Measurements from ENCODE around the gene CLIC4. TPM values are rescaled to one million over a fixed set of nuclear protein-coding genes. Genes with fewer than 3 reads are reported as not detected.

CLIC4 gene
- total and polyA plus RNA-seq, 9 of the 15 experiments (the other 6 are each of a cell fraction or from before 2014, with no cell fraction given): 16.0 to 67.5 (median 38.4) TPM

GRCh38 chr1:24708938-24709337, 36.3 kb upstream of the CLIC4 start:
- ATAC-seq (no peak), FAIRE-seq (no peak), DNase-seq (ENCODE audit: extremely low read depth in 1 of 4, low spot score in 3 of 4) (peak in 2 of 4 experiments; percentile 3 to 4)
- H3K27ac ChIP-seq (ENCODE audit: extremely low read depth, low read depth, low read length): no peak overlapping the region
- POLR2A ChIA-PET: interaction anchor here (1.3 to 2.5 kb wide), 2 partner anchors 8 to 36 kb away, joined by 3 to 11 read pairs; partner anchors contain the start of gene CLIC4
- H3K4me3 ChIP-seq: no peak overlapping the region
- no peak for TF ChIP-seq HNRNPL (IDR thresholded peaks at IDR 0.05; ENCODE audit: low read depth, low read length)
- no peak for TF ChIP-seq KAT7 (CRISPR knock-in tag; IDR thresholded peaks at IDR 0.05; ENCODE audit: borderline replicate concordance)
- no peak for TF ChIP-seq GATAD2B (IDR thresholded peaks at IDR 0.05; ENCODE audit: borderline replicate concordance)
- no peaks in the 10 kb centered on the region for H3K27me3 ChIP-seq (ENCODE audit: control insufficient read depth in 2 of 2, insufficient read depth in 2 of 2, low read length in 2 of 2)
- in situ Hi-C loops (cut with MboI) (no loop called here), intact Hi-C loops (cut with micrococcal nuclease) (no loop called here)
- H4K20me1 ChIP-seq (replicated peaks; ENCODE audit: control insufficient read depth, insufficient read depth, low read length): no peaks in the 10 kb centered on the region
- no peaks in the 10 kb centered on the region for H3K36me3 ChIP-seq (ENCODE audit: control insufficient read depth, insufficient read depth, low read length)
- no peaks in the 10 kb centered on the region for H3K9me3 ChIP-seq (replicated peaks; ENCODE audit: control insufficient read depth, insufficient read depth, low read depth, low read length)
- no peaks in the 10 kb centered on the region for H3K9me1 ChIP-seq (ENCODE audit: control insufficient read depth, insufficient read depth, low read length)
- no peak overlapping the region for H3K4me2 ChIP-seq (ENCODE audit: insufficient read depth, low read length)
- no peak overlapping the region for H3K9ac ChIP-seq (ENCODE audit: insufficient read depth in 1 of 2, low read depth in 2 of 2, low read length in 2 of 2)
- no TSS peak for BruUV-seq (replicated peaks)
- H2AFZ ChIP-seq (ENCODE audit: low read depth, low read length): peak overlapping the region; percentile 38; the same call in 1 of the 2 replicates
- H3K4me1 ChIP-seq (replicated peaks in 1 of 2; ENCODE audit: control insufficient read depth in 2 of 2, insufficient read depth in 2 of 2, low read length in 2 of 2): peaks cover 15 to 26% of the 10 kb centered on the region in 2 experiments
- 25% methylated on average over 4 of the region's 4 CpGs for WGBS (ENCODE audit: insufficient coverage, low coverage, missing lambda C conversion rate)
- H3K79me2 ChIP-seq (ENCODE audit: control insufficient read depth, insufficient read depth, low read length): no peaks in the 10 kb centered on the region
- CTCF ChIA-PET (ENCODE audit: low intra/inter-chr PET ratio): no interaction called here

GRCh38 chr1:24709791-24710441, 35.3 kb upstream of the CLIC4 start:
- ATAC-seq (no peak), FAIRE-seq (peak; percentile 51), DNase-seq (ENCODE audit: extremely low read depth in 1 of 4, low spot score in 3 of 4) (peak in 2 of 4 experiments; percentile 4 to 6)
- in situ Hi-C loops (cut with MboI) (no loop called here), intact Hi-C loops (cut with micrococcal nuclease) (no loop called here)
- ChIA-PET POLR2A (interaction anchor here (1.0 to 1.3 kb wide), 3 partner anchors 12 to 35 kb away, joined by 3 read pairs; partner anchors contain the start of gene CLIC4), CTCF (ENCODE audit: low intra/inter-chr PET ratio) (interaction anchor here (0.6 kb wide), 1 partner anchor 800 kb away, joined by 3 read pairs; no protein-coding TSS in a partner anchor)
- Histone ChIP-seq H3K9me1 (ENCODE audit: control insufficient read depth, insufficient read depth, low read length) (no peaks in the 10 kb centered on the region), H3K36me3 (ENCODE audit: control insufficient read depth, insufficient read depth, low read length) (no peaks in the 10 kb centered on the region), H3K9me3 (replicated peaks; ENCODE audit: control insufficient read depth, insufficient read depth, low read depth, low read length) (no peaks in the 10 kb centered on the region), H3K27ac (ENCODE audit: extremely low read depth, low read depth, low read length) (no peak overlapping the region), H3K27me3 (ENCODE audit: control insufficient read depth in 2 of 2, insufficient read depth in 2 of 2, low read length in 2 of 2) (no peaks in the 10 kb centered on the region), H3K79me2 (ENCODE audit: control insufficient read depth, insufficient read depth, low read length) (no peaks in the 10 kb centered on the region), H4K20me1 (replicated peaks; ENCODE audit: control insufficient read depth, insufficient read depth, low read length) (no peaks in the 10 kb centered on the region), H2AFZ (ENCODE audit: low read depth, low read length) (peak overlapping the region; percentile 48; the same call in 1 of the 2 replicates), H3K4me3 (no peak overlapping the region), H3K9ac (ENCODE audit: insufficient read depth in 1 of 2, low read depth in 2 of 2, low read length in 2 of 2) (no peak overlapping the region), H3K4me2 (ENCODE audit: insufficient read depth, low read length) (no peak overlapping the region), H3K4me1 (replicated peaks in 1 of 2; ENCODE audit: control insufficient read depth in 2 of 2, insufficient read depth in 2 of 2, low read length in 2 of 2) (peaks cover 11 to 20% of the 10 kb centered on the region in 2 experiments)
- no TSS peak for BruUV-seq (replicated peaks)
- WGBS (ENCODE audit: insufficient coverage, low coverage, missing lambda C conversion rate): 34% methylated on average over 5 of the region's 5 CpGs
- TF ChIP-seq HMG20A (CRISPR knock-in tag; conservative IDR thresholded peaks at IDR 0.05) (no peak), SMARCE1 (IDR thresholded peaks at IDR 0.05) (peak; percentile 40; the same call in 1 of the 2 replicates), KDM1A (IDR thresholded peaks at IDR 0.05) (0 out of 4 replicates have a peak, but pooled peaks of 1 of the 2 experiments have one; percentile 6), HDAC2 (IDR thresholded peaks at IDR 0.05) (no peak), FOSL1 (tag; conservative IDR thresholded peaks at IDR 0.05) (peak; percentile 51; the same call in 1 of the 2 replicates), PRDM10 (IDR thresholded peaks at IDR 0.05; ENCODE audit: partially characterized antibody) (peak; percentile 26), DPF2 (IDR thresholded peaks at IDR 0.05) (peak; percentile 63; the same call in 1 of the 2 replicates), L3MBTL2 (IDR thresholded peaks at IDR 0.05) (0 out of 2 replicates have a peak, but pooled peaks have one; percentile 21), RBM14 (IDR thresholded peaks at IDR 0.05; ENCODE audit: borderline replicate concordance, insufficient read depth, low read depth, low read length) (no peak), ARID1B (IDR thresholded peaks at IDR 0.05) (peak; percentile 28; the same call in 1 of the 2 replicates)

Data from K562 (cell line).